ENCODE data around the gene TSSK6. TPM values are rescaled to one million over a fixed set of nuclear protein-coding genes. Genes with fewer than 3 reads are reported as not detected.

The TSSK6 gene
- total and polyA plus RNA-seq, 10 of the 15 experiments (the other 5 are each of a cell fraction or from before 2014, with no cell fraction given): 0.06 to 3.6 (median 0.98) TPM; not detected in 2

DNA sequence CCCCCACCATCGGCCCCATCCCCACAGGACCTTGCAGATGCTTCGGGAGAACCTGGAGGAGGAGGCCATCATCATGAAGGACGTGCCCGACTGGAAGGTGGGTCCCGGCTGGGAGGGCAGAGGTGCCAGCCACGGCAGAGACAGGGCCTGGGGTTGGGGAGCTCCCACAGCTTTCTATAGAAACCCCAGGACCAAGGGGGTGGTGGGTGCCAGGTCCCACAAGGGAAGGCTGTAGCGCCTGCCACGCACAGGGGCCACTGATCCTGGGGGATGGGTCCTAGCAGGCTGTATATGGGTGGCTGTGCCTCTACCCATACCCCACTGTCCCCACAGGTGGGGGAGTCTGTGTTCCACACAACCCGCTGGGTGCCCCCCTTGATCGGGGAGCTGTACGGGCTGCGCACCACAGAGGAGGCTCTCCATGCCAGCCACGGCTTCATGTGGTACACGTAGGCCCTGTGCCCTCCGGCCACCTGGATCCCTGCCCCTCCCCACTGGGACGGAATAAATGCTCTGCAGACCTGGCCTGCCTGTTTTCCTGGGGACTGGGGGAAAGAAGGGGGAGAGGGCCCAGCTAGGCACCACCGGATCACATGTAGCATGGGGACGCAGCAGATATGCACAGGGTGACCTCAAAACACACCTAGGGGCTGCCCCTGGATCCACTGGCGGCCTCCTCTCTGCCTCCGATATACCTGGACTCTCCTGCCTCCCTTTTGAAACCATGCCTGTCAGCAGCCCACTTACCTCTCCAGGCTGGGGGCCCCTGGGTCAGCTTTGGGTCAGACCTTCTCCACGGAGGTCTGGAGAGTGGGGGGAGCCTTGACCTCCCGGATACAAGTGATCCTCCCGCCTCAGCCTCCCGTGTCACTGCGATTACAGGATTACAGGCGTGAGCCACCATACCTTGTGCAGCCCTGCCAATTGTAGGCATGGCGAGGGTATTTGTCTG is 12.6 kb upstream of the TSSK6 start:
- ChIA-PET CTCF (interaction anchor here (0.7 kb wide), 1 partner anchor 116 kb away, joined by 3 read pairs; no protein-coding TSS in a partner anchor), SMC1A (ENCODE audit: uncharacterized antibody, unreplicated experiment) (no interaction called here), POLR2A (no interaction called here), RAD21 (ENCODE audit: unreplicated experiment) (no interaction called here)
- intact Hi-C loops (cut with micrococcal nuclease; ENCODE audit: unreplicated experiment): no loop called here
- DNase-seq (ENCODE audit: low read depth, low spot score) (no peak), ATAC-seq (no peak), FAIRE-seq (no peak)
- BruUV-seq (replicated peaks): no TSS peak
- H3K4me1 ChIP-seq (ENCODE audit: control insufficient read depth, insufficient read depth, low read length): peaks cover 34% of the 10 kb centered on the region
- H3K4me3 ChIP-seq: no peak overlapping the region
- H3K27ac ChIP-seq (ENCODE audit: control insufficient read depth, insufficient read depth): no peak overlapping the region
- H3K4me2 ChIP-seq (ENCODE audit: control insufficient read depth, insufficient read depth): no peak overlapping the region
- no peak overlapping the region for H3K9ac ChIP-seq (ENCODE audit: control insufficient read depth, insufficient read depth, low read length)
- H3K79me2 ChIP-seq (ENCODE audit: control insufficient read depth, insufficient read depth, low read length): peaks cover 21% of the 10 kb centered on the region
- H2AFZ ChIP-seq (ENCODE audit: control insufficient read depth, low read depth, low read length): no peak overlapping the region
- peaks cover 6 to 23% of the 10 kb centered on the region in 2 experiments for H3K36me3 ChIP-seq (ENCODE audit: control insufficient read depth in 2 of 2, insufficient read depth in 2 of 2, low read length in 1 of 2)
- TF ChIP-seq POLR2AphosphoS5 (IDR thresholded peaks at IDR 0.05; ENCODE audit: low read length): 0 out of 2 replicates have a peak, but pooled peaks have one; percentile 28
- peak; percentile 17 for TF ChIP-seq POLR2A (IDR thresholded peaks at IDR 0.05; ENCODE audit: low read depth, low read length)
- no peak for TF ChIP-seq PRDM15 (CRISPR knock-in tag; IDR thresholded peaks at IDR 0.05)
- whole genome bisulfite sequencing (ENCODE audit: insufficient coverage, insufficient replicate concordance, low lambda C conversion rate, missing lambda C conversion rate): 92% methylated on average over 27 of the region's 27 CpGs
- no peaks in the 10 kb centered on the region for H3K27me3 ChIP-seq (replicated peaks in 1 of 2; ENCODE audit: control insufficient read depth in 2 of 2, insufficient read depth in 2 of 2, low read length in 1 of 2)
- in situ Hi-C loops (cut with MboI): loop anchor here (5.0 to 25.0 kb wide), 7 partner anchors 114 to 1509 kb away; partner anchors contain the start of genes GMIP, ZNF66 and ZNF737
- H4K20me1 ChIP-seq (ENCODE audit: control insufficient read depth, insufficient read depth): no peaks in the 10 kb centered on the region
- no peaks in the 10 kb centered on the region for H3K9me3 ChIP-seq (replicated peaks; ENCODE audit: control insufficient read depth, insufficient read depth, low read length)

All from GM12878 (cell line).